Mesendoderm (in vitro differentiated cells): ENCODE results near the gene KRTAP10-6.

ENCODE experiments used
- DNase-seq: peaks from one replicate; pipeline ENCODE4 v3.0.0; 2013
- H2AK5ac ChIP-seq: 2 replicates; pipeline ENCODE4 v1.6.1; 2013; ENCODE audit warnings: low read length, inconsistent platforms
- H2BK120ac ChIP-seq: 2 replicates; pipeline ENCODE4 v1.6.1; 2013; ENCODE audit warnings: low read depth, mild to moderate bottlenecking, low read length, moderate library complexity, mixed read lengths
- H2BK15ac ChIP-seq: replicated peaks from 2 replicates; pipeline ENCODE4 v1.6.1; 2013; ENCODE audit warnings: low read depth, mild to moderate bottlenecking, moderate library complexity
- H2BK5ac ChIP-seq: 2 replicates; pipeline ENCODE4 v1.6.1; 2013; ENCODE audit warnings: low read length, inconsistent platforms
- H3K18ac ChIP-seq: 2 replicates; pipeline ENCODE4 v1.6.1; 2013; ENCODE audit warnings: mild to moderate bottlenecking, low read length, mixed read lengths
- H3K23ac ChIP-seq: one replicate; pipeline ENCODE4 v1.6.1; 2013; ENCODE audit warnings: low read length
- H3K27ac ChIP-seq: 2 replicates; pipeline ENCODE4 v1.5.1; 2013; ENCODE audit warnings: low read depth, mild to moderate bottlenecking, inconsistent platforms, low read length, moderate library complexity
- H3K27me3 ChIP-seq: 2 replicates; pipeline ENCODE4 v1.6.1; 2013; ENCODE audit warnings: low read length, control low read depth, mild to moderate bottlenecking, inconsistent platforms; ENCODE audit not compliant: insufficient read depth, poor library complexity
- H3K36me3 ChIP-seq: 2 replicates; pipeline ENCODE4 v1.6.1; 2013; ENCODE audit warnings: low read length, inconsistent platforms; ENCODE audit not compliant: control insufficient read depth, insufficient read depth
- H3K4ac ChIP-seq: one replicate; pipeline ENCODE4 v1.6.1; 2013; ENCODE audit warnings: low read depth, mild to moderate bottlenecking, low read length, moderate library complexity
- H3K4me1 ChIP-seq: 2 replicates; pipeline ENCODE4 v1.6.1; 2013; ENCODE audit warnings: low read depth, low read length, inconsistent platforms; ENCODE audit not compliant: control insufficient read depth
- H3K4me2 ChIP-seq: 2 replicates; pipeline ENCODE4 v1.6.1; 2013; ENCODE audit warnings: low read length
- H3K4me3 ChIP-seq: 2 replicates; pipeline ENCODE4 v1.5.1; 2013; ENCODE audit warnings: mild to moderate bottlenecking, low read length
- H3K56ac ChIP-seq: one replicate; pipeline ENCODE4 v1.6.1; 2013; ENCODE audit warnings: low read length
- H3K79me1 ChIP-seq: 2 replicates; pipeline ENCODE4 v1.6.1; 2013; ENCODE audit warnings: low read length, inconsistent platforms
- H3K79me2 ChIP-seq: 2 replicates; pipeline ENCODE4 v1.6.1; 2013; ENCODE audit warnings: mild to moderate bottlenecking, low read length; ENCODE audit not compliant: control insufficient read depth, insufficient read depth
- H3K9ac ChIP-seq: 2 replicates; pipeline ENCODE4 v1.6.1; 2013; ENCODE audit warnings: low read length, inconsistent platforms
- H4K5ac ChIP-seq: one replicate; pipeline ENCODE4 v1.6.1; 2013; ENCODE audit warnings: low read length
- H4K8ac ChIP-seq: one replicate; pipeline ENCODE4 v1.6.1; 2013; ENCODE audit warnings: low read depth, mild to moderate bottlenecking, control low read depth, low read length, moderate library complexity
- WGBS: extraction: QIAGEN DNeasy Blood & Tissue Kit; methylation state at CpG from one replicate; pipeline ENCODE4 v1.1.7; 2013; ENCODE audit warnings: low lambda C conversion rate, missing lambda C conversion rate; ENCODE audit not compliant: insufficient coverage; ENCODE audit errors: extremely low coverage; 5-methylcytosine and 5-hydroxymethylcytosine counted together

Gene KRTAP10-6

GRCh38 chr21:44619886-44620285, 27.6 kb upstream of the KRTAP10-6 start:
- no peak overlapping the region for H4K5ac ChIP-seq
- H3K23ac ChIP-seq: no peak overlapping the region
- no peak overlapping the region for H2AK5ac ChIP-seq
- no peaks in the 10 kb centered on the region for H3K79me2 ChIP-seq
- DNase-seq: no peak
- H2BK120ac ChIP-seq: no peak overlapping the region
- no peak overlapping the region for H3K27ac ChIP-seq
- H3K36me3 ChIP-seq: no peaks in the 10 kb centered on the region
- no peak overlapping the region for H3K18ac ChIP-seq
- H2BK15ac ChIP-seq: no peak overlapping the region
- H3K56ac ChIP-seq: no peak overlapping the region
- peaks cover 4% of the 10 kb centered on the region for H3K4me1 ChIP-seq
- H2BK5ac ChIP-seq: no peak overlapping the region
- no peaks in the 10 kb centered on the region for H3K79me1 ChIP-seq
- no peak overlapping the region for H3K9ac ChIP-seq
- no peak overlapping the region for H3K4me2 ChIP-seq
- no peak overlapping the region for H3K4me3 ChIP-seq
- no peaks in the 10 kb centered on the region for H3K27me3 ChIP-seq
- WGBS: no CpG with 5 or more reads among the region's 6 CpGs
- H4K8ac ChIP-seq: no peak overlapping the region
- no peak overlapping the region for H3K4ac ChIP-seq

GRCh38 chr21:44618909-44619308, 26.6 kb upstream of the KRTAP10-6 start:
- H3K27ac ChIP-seq: no peak overlapping the region
- no peaks in the 10 kb centered on the region for H3K27me3 ChIP-seq
- no peak overlapping the region for H2BK5ac ChIP-seq
- no peak overlapping the region for H2BK120ac ChIP-seq
- peaks cover 4% of the 10 kb centered on the region for H3K4me1 ChIP-seq
- no peak overlapping the region for H4K5ac ChIP-seq
- no peak overlapping the region for H3K18ac ChIP-seq
- no peak overlapping the region for H4K8ac ChIP-seq
- no peak for DNase-seq
- H2BK15ac ChIP-seq: no peak overlapping the region
- no peaks in the 10 kb centered on the region for H3K79me1 ChIP-seq
- no peaks in the 10 kb centered on the region for H3K79me2 ChIP-seq
- H3K23ac ChIP-seq: no peak overlapping the region
- peak overlapping the region; percentile 31 for H3K56ac ChIP-seq
- H3K36me3 ChIP-seq: no peaks in the 10 kb centered on the region
- H3K4me3 ChIP-seq: no peak overlapping the region
- no peak overlapping the region for H3K4me2 ChIP-seq
- H3K9ac ChIP-seq: no peak overlapping the region
- no peak overlapping the region for H3K4ac ChIP-seq
- H2AK5ac ChIP-seq: no peak overlapping the region
- whole genome bisulfite sequencing: no CpG with 5 or more reads among the region's 3 CpGs

- Histone ChIP-seq H3K27ac (no peak overlapping the region), H3K4me1 (peaks cover 4% of the 10 kb centered on the region), H4K5ac (no peak overlapping the region), H3K36me3 (no peaks in the 10 kb centered on the region), H3K9ac (no peak overlapping the region), H2BK5ac (no peak overlapping the region), H3K27me3 (no peaks in the 10 kb centered on the region), H3K23ac (no peak overlapping the region), H2AK5ac (no peak overlapping the region), H3K4me3 (no peak overlapping the region), H2BK15ac (no peak overlapping the region), H3K18ac (no peak overlapping the region), H3K4ac (no peak overlapping the region), H2BK120ac (no peak overlapping the region), H3K79me1 (no peaks in the 10 kb centered on the region), H3K4me2 (no peak overlapping the region), H4K8ac (no peak overlapping the region), H3K79me2 (no peaks in the 10 kb centered on the region), H3K56ac (no peak overlapping the region)
- peak; percentile 66 for DNase-seq
- no CpG with 5 or more reads among the region's 4 CpGs for WGBS
Measured at GRCh38 chr21:44618504-44618903, 26.2 kb upstream of the KRTAP10-6 start.

- WGBS: no CpG with 5 or more reads among the region's 8 CpGs
- Histone ChIP-seq H4K5ac (no peak overlapping the region), H3K79me1 (no peaks in the 10 kb centered on the region), H4K8ac (no peak overlapping the region), H3K23ac (no peak overlapping the region), H2BK5ac (no peak overlapping the region), H2BK120ac (no peak overlapping the region), H3K27me3 (no peaks in the 10 kb centered on the region), H3K56ac (no peak overlapping the region), H3K36me3 (no peaks in the 10 kb centered on the region), H3K79me2 (no peaks in the 10 kb centered on the region), H3K4me1 (peaks cover 4% of the 10 kb centered on the region), H3K9ac (no peak overlapping the region), H3K4me3 (no peak overlapping the region), H3K18ac (no peak overlapping the region), H2BK15ac (no peak overlapping the region), H3K4me2 (no peak overlapping the region), H3K4ac (no peak overlapping the region), H3K27ac (no peak overlapping the region), H2AK5ac (no peak overlapping the region)
- DNase-seq: no peak
Measured at GRCh38 chr21:44617071-44617501, 24.8 kb upstream of the KRTAP10-6 start.

- Histone ChIP-seq H3K27ac (no peak overlapping the region), H3K4me1 (peaks cover 4% of the 10 kb centered on the region), H3K56ac (no peak overlapping the region), H2BK120ac (no peak overlapping the region), H2AK5ac (no peak overlapping the region), H3K4me2 (no peak overlapping the region), H2BK5ac (no peak overlapping the region), H3K79me2 (no peaks in the 10 kb centered on the region), H3K4me3 (no peak overlapping the region), H3K23ac (no peak overlapping the region), H3K36me3 (no peaks in the 10 kb centered on the region), H3K79me1 (no peaks in the 10 kb centered on the region), H3K18ac (no peak overlapping the region), H4K8ac (no peak overlapping the region), H3K4ac (no peak overlapping the region), H2BK15ac (no peak overlapping the region), H3K9ac (no peak overlapping the region), H3K27me3 (no peaks in the 10 kb centered on the region), H4K5ac (no peak overlapping the region)
- WGBS: no CpG with 5 or more reads among the region's 16 CpGs
- no peak for DNase-seq
Measured at GRCh38 chr21:44616591-44616926, 24.3 kb upstream of the KRTAP10-6 start.

- no peak overlapping the region for H2BK5ac ChIP-seq
- no peak overlapping the region for H3K27ac ChIP-seq
- H3K18ac ChIP-seq: no peak overlapping the region
- no peak overlapping the region for H2BK15ac ChIP-seq
- H4K5ac ChIP-seq: no peak overlapping the region
- no peaks in the 10 kb centered on the region for H3K79me2 ChIP-seq
- H3K4me1 ChIP-seq: peaks cover 4% of the 10 kb centered on the region
- H3K23ac ChIP-seq: no peak overlapping the region
- H3K9ac ChIP-seq: no peak overlapping the region
- H2AK5ac ChIP-seq: no peak overlapping the region
- WGBS: no CpG with 5 or more reads among the region's 17 CpGs
- H3K4ac ChIP-seq: no peak overlapping the region
- no peak overlapping the region for H3K4me3 ChIP-seq
- no peaks in the 10 kb centered on the region for H3K79me1 ChIP-seq
- no peaks in the 10 kb centered on the region for H3K27me3 ChIP-seq
- H4K8ac ChIP-seq: no peak overlapping the region
- H3K4me2 ChIP-seq: no peak overlapping the region
- H3K56ac ChIP-seq: no peak overlapping the region
- no peaks in the 10 kb centered on the region for H3K36me3 ChIP-seq
- H2BK120ac ChIP-seq: no peak overlapping the region
- DNase-seq: no peak
Measured at GRCh38 chr21:44615911-44616590, 23.7 kb upstream of the KRTAP10-6 start.
